ENCODE measurements around the gene SPATA16.
"Not testable (repeated sequence)": the region's sequence is repeated elsewhere in the genome, so short reads cannot be mapped to it uniquely, and the experiment has no call there.

Gene SPATA16

GRCh38 chr3:172875039-172875438, 266.0 kb downstream of the SPATA16 start:
- no peak for DNase-seq

GRCh38 chr3:172869784-172870518, 271.1 kb downstream of the SPATA16 start:
- no peak for DNase-seq

GRCh38 chr3:172869368-172869771, 271.7 kb downstream of the SPATA16 start:
- no peak for DNase-seq

GRCh38 chr3:172868582-172869200, 272.3 kb downstream of the SPATA16 start:
- no peak for DNase-seq

- DNase-seq = not testable (repeated sequence)
These were observed 274.2 kb downstream of the SPATA16 start for GRCh38 chr3:172866726-172867350.

- DNase-seq = no peak
These were observed 282.0 kb downstream of the SPATA16 start for GRCh38 chr3:172859041-172859440.

- DNase-seq = no peak
These were observed 284.0 kb downstream of the SPATA16 start for GRCh38 chr3:172856795-172857742.

- DNase-seq = no peak
These were observed 286.0 kb downstream of the SPATA16 start for GRCh38 chr3:172855037-172855436.

- no peak for DNase-seq
These were observed 286.9 kb downstream of the SPATA16 start for GRCh38 chr3:172853921-172854666.

- DNase-seq = no peak
These were observed 288.0 kb downstream of the SPATA16 start for GRCh38 chr3:172853005-172853404.

- no peak for DNase-seq
These were observed 292.1 kb downstream of the SPATA16 start for GRCh38 chr3:172848910-172849309.

- no peak for DNase-seq
These were observed 293.7 kb downstream of the SPATA16 start for GRCh38 chr3:172847292-172847691.

GRCh38 chr3:172846706-172847105, 294.3 kb downstream of the SPATA16 start:
- no peak for DNase-seq

GRCh38 chr3:172846103-172846561, 294.9 kb downstream of the SPATA16 start:
- DNase-seq = no peak

- no peak for DNase-seq
These were observed 296.6 kb downstream of the SPATA16 start for GRCh38 chr3:172844428-172844827.

GRCh38 chr3:172840913-172841312, 300.1 kb downstream of the SPATA16 start:
- no peak for DNase-seq

- DNase-seq = no peak
These were observed 300.6 kb downstream of the SPATA16 start for GRCh38 chr3:172840463-172840862.

- no peak for DNase-seq
These were observed 301.4 kb downstream of the SPATA16 start for GRCh38 chr3:172839679-172840078.

All from C1 segment of cervical spinal cord (tissue), 14 donors.